H9 (cell line): ENCODE data around the gene PTPRK. TPM values are rescaled to one million over a fixed set of nuclear protein-coding genes. Genes with fewer than 3 reads are reported as not detected.

Experiments
- DNase-seq: peaks from one replicate; pipeline ENCODE4 v3.0.0-alpha.2; 2017
- H2AFZ ChIP-seq: one replicate; pipeline ENCODE4 v1.6.1; 2013; ENCODE audit warnings: mild to moderate bottlenecking, low read length, control low read depth, moderate library complexity
- H2AK5ac ChIP-seq: 2 replicates; pipeline ENCODE4 v1.6.1; 2013; ENCODE audit warnings: low read length, control low read depth, mixed read lengths; ENCODE audit not compliant: insufficient read length
- H2BK120ac ChIP-seq: one replicate; pipeline ENCODE4 v1.6.1; 2013; ENCODE audit warnings: low read depth, mild to moderate bottlenecking, low read length, control low read depth, inconsistent platforms; ENCODE audit not compliant: poor library complexity, severe bottlenecking
- H2BK12ac ChIP-seq: 2 replicates; pipeline ENCODE4 v1.6.1; 2013; ENCODE audit warnings: low read length, control low read depth, mixed read lengths, low read depth; ENCODE audit not compliant: insufficient read length
- H2BK15ac ChIP-seq: 2 replicates; pipeline ENCODE4 v1.6.1; 2013; ENCODE audit warnings: low read depth, low read length, control low read depth
- H2BK20ac ChIP-seq: one replicate; pipeline ENCODE4 v1.6.1; 2013; ENCODE audit warnings: low read depth, mild to moderate bottlenecking, low read length, control low read depth, inconsistent platforms; ENCODE audit not compliant: poor library complexity, severe bottlenecking
- H2BK5ac ChIP-seq: 2 replicates; pipeline ENCODE4 v1.6.1; 2013; ENCODE audit warnings: low read length, control low read depth, mixed read lengths; ENCODE audit not compliant: insufficient read length
- H3K14ac ChIP-seq: 2 replicates; pipeline ENCODE4 v1.6.1; 2013; ENCODE audit warnings: low read length, control low read depth; ENCODE audit not compliant: insufficient read depth
- H3K18ac ChIP-seq: 2 replicates; pipeline ENCODE4 v1.6.1; 2013; ENCODE audit warnings: low read depth, mild to moderate bottlenecking, mixed read lengths, low read length, control low read depth; ENCODE audit not compliant: insufficient read length
- H3K23ac ChIP-seq: 2 replicates; pipeline ENCODE4 v1.6.1; 2013; ENCODE audit warnings: low read length, control low read depth, mixed read lengths, low read depth; ENCODE audit not compliant: insufficient read length
- H3K23me2 ChIP-seq: 2 replicates; pipeline ENCODE4 v1.6.1; 2013; ENCODE audit warnings: low read depth, mild to moderate bottlenecking, mixed read lengths, low read length, control low read depth; ENCODE audit not compliant: insufficient read length, poor library complexity, severe bottlenecking
- H3K27ac ChIP-seq: 2 replicates; pipeline ENCODE4 v1.5.1; 2013; ENCODE audit warnings: low read length, control low read depth, mixed read lengths, low read depth; ENCODE audit not compliant: insufficient read length
- H3K27me3 ChIP-seq: 2 replicates; pipeline ENCODE4 v1.6.1; 2013; ENCODE audit warnings: low read length, control low read depth, inconsistent platforms; ENCODE audit not compliant: insufficient read depth
- H3K4ac ChIP-seq: 2 replicates; pipeline ENCODE4 v1.6.1; 2013; ENCODE audit warnings: low read depth, mild to moderate bottlenecking, control low read depth, inconsistent platforms, low read length, moderate library complexity
- H3K4me1 ChIP-seq: 2 replicates; pipeline ENCODE4 v1.6.1; 2013; ENCODE audit warnings: low read length, control low read depth, inconsistent platforms; ENCODE audit not compliant: insufficient read depth
- H3K4me2 ChIP-seq: 2 replicates; pipeline ENCODE4 v1.6.1; 2013; ENCODE audit warnings: low read length, control low read depth, mixed read lengths; ENCODE audit not compliant: insufficient read length, insufficient read depth
- H3K56ac ChIP-seq: 2 replicates; pipeline ENCODE4 v1.6.1; 2013; ENCODE audit warnings: low read depth, mild to moderate bottlenecking, mixed read lengths, low read length, control low read depth; ENCODE audit not compliant: insufficient read length
- H3K79me1 ChIP-seq: 2 replicates; pipeline ENCODE4 v1.6.1; 2013; ENCODE audit warnings: low read depth, mild to moderate bottlenecking, moderate library complexity, low read length, control low read depth, inconsistent platforms; ENCODE audit not compliant: insufficient read depth, poor library complexity, severe bottlenecking
- H3K79me2 ChIP-seq: 2 replicates; pipeline ENCODE4 v1.6.1; 2013; ENCODE audit warnings: low read length, control low read depth, inconsistent platforms; ENCODE audit not compliant: insufficient read depth
- H3K9ac ChIP-seq: 2 replicates; pipeline ENCODE4 v1.6.1; 2013; ENCODE audit warnings: low read length, control low read depth, mixed read lengths; ENCODE audit not compliant: insufficient read length; ENCODE audit errors: extremely low read depth
- H3K9me3 ChIP-seq: one replicate; pipeline ENCODE4 v1.6.1; 2013; ENCODE audit warnings: low read depth, low read length, inconsistent platforms; ENCODE audit not compliant: control insufficient read depth
- H3T11ph ChIP-seq: one replicate; pipeline ENCODE4 v1.6.1; 2013; ENCODE audit warnings: mild to moderate bottlenecking, low read length, control low read depth, inconsistent platforms
- H4K20me1 ChIP-seq: one replicate; pipeline ENCODE4 v1.6.1; 2013; ENCODE audit not compliant: control insufficient read depth, insufficient read length, insufficient read depth
- H4K5ac ChIP-seq: 2 replicates; pipeline ENCODE4 v1.6.1; 2013; ENCODE audit warnings: low read depth, mild to moderate bottlenecking, mixed read lengths, low read length, control low read depth; ENCODE audit not compliant: insufficient read length
- H4K8ac ChIP-seq: replicated peaks from 2 replicates; pipeline ENCODE4 v1.6.1; 2013; ENCODE audit warnings: low read length, control low read depth, mixed read lengths, low read depth; ENCODE audit not compliant: insufficient read length
- H4K91ac ChIP-seq: 2 replicates; pipeline ENCODE4 v1.6.1; 2013; ENCODE audit warnings: low read depth, mild to moderate bottlenecking, moderate library complexity, mixed read lengths, low read length, control low read depth; ENCODE audit not compliant: insufficient read length
- H3K27ac Mint-ChIP-seq, 3 experiments: 2 replicates in 2 of 3; 3 replicates in 1 of 3; pipeline ENCODE4 v1.8.0; 2020 to 2021; ENCODE audit warnings: mixed read lengths in 3 of 3, mild to moderate bottlenecking in 1 of 3, moderate library complexity in 1 of 3
- H3K27me3 Mint-ChIP-seq: 2 replicates; pipeline ENCODE4 v1.8.0; 2021; ENCODE audit warnings: low read depth, mild to moderate bottlenecking, moderate library complexity, mixed read lengths
- H3K36me3 Mint-ChIP-seq, 3 experiments: 2 replicates in 2 of 3; 3 replicates in 1 of 3; pipeline ENCODE4 v1.8.0; 2020 to 2021; ENCODE audit warnings: low read depth in 3 of 3, mixed read lengths in 3 of 3; ENCODE audit not compliant: insufficient read depth in 1 of 3
- H3K4me1 Mint-ChIP-seq, 2 experiments: 2 replicates each; pipeline ENCODE4 v1.8.0; 2020; ENCODE audit warnings: mixed read lengths in 2 of 2
- H3K4me3 Mint-ChIP-seq, 2 experiments: 2 replicates in 1 of 2; 3 replicates in 1 of 2; pipeline ENCODE4 v1.8.0; 2020 to 2021; ENCODE audit warnings: mild to moderate bottlenecking in 2 of 2, mixed read lengths in 2 of 2, moderate library complexity in 1 of 2
- H3K9me3 Mint-ChIP-seq, 2 experiments: 2 replicates in 1 of 2; 3 replicates in 1 of 2; pipeline ENCODE4 v1.8.0; 2020; ENCODE audit warnings: mild to moderate bottlenecking in 2 of 2, mixed read lengths in 2 of 2, moderate library complexity in 1 of 2
- CTCF ChIP-seq: fragments of 200-600 bp; sonication (generic); conservative IDR thresholded peaks from 3 replicates; pipeline ENCODE4 v1.8.0; 2021; ENCODE audit warnings: antibody characterized with exemption, mild to moderate bottlenecking
- WGBS: extraction: QIAGEN DNeasy Blood & Tissue Kit; methylation state at CpG from one replicate; pipeline ENCODE4 v1.1.7; 2013; ENCODE audit warnings: missing lambda C conversion rate, low lambda C conversion rate, mixed read lengths; ENCODE audit not compliant: insufficient read length; ENCODE audit errors: extremely low coverage; 5-methylcytosine and 5-hydroxymethylcytosine counted together
- total RNA-seq: library from RNA; stranded (reverse); gene quantifications from 2 replicates; pipeline ENCODE4 v1.2.1, GENCODE V29; 2021

Gene PTPRK
- total RNA-seq, 1 experiment from 2014 or later, result 47.9 TPM

GRCh38 chr6:128206610-128207426, 313.6 kb downstream of the PTPRK start:
- H2BK5ac ChIP-seq, result no peak overlapping the region
- H2BK20ac ChIP-seq, result no peak overlapping the region
- H2AFZ ChIP-seq, result no peak overlapping the region
- H3K27me3 ChIP-seq, result no peaks in the 10 kb centered on the region
- no peak overlapping the region for H3K56ac ChIP-seq
- H3K4me1 Mint-ChIP-seq, result peaks cover 15 to 28% of the 10 kb centered on the region in 2 experiments
- no CpG with 5 or more reads among the region's 2 CpGs for WGBS
- no peak for TF ChIP-seq CTCF
- no peak overlapping the region for H3K4me2 ChIP-seq
- H4K5ac ChIP-seq, result no peak overlapping the region
- no peak overlapping the region for H3K23ac ChIP-seq
- no peak overlapping the region for H3T11ph ChIP-seq
- no peaks in the 10 kb centered on the region for H4K20me1 ChIP-seq
- no peak overlapping the region for H3K4me3 Mint-ChIP-seq
- H3K27me3 Mint-ChIP-seq, result no peaks in the 10 kb centered on the region
- H3K36me3 Mint-ChIP-seq, result peaks cover 2 to 4% (median 4%) of the 10 kb centered on the region in 3 experiments; a peak in 2 of 7 replicates
- no peak overlapping the region for H4K91ac ChIP-seq
- H3K4ac ChIP-seq, result no peak overlapping the region
- H3K79me2 ChIP-seq, result no peaks in the 10 kb centered on the region
- no peak overlapping the region for H3K14ac ChIP-seq
- no peak overlapping the region for H2AK5ac ChIP-seq
- H2BK12ac ChIP-seq, result no peak overlapping the region
- no peak overlapping the region for H3K18ac ChIP-seq
- no peak overlapping the region for H2BK15ac ChIP-seq
- H2BK120ac ChIP-seq, result no peak overlapping the region
- DNase-seq, result no peak
- no peaks in the 10 kb centered on the region for H3K9me3 ChIP-seq
- no peak overlapping the region for H3K27ac ChIP-seq
- no peaks in the 10 kb centered on the region for H3K23me2 ChIP-seq
- H3K9me3 Mint-ChIP-seq, result no peaks in the 10 kb centered on the region
- H3K4me1 ChIP-seq, result no peaks in the 10 kb centered on the region; the same call in 1 of the 2 replicates
- H4K8ac ChIP-seq, result no peak overlapping the region
- peaks cover 4% of the 10 kb centered on the region for H3K79me1 ChIP-seq
- H3K27ac Mint-ChIP-seq, result no peak overlapping the region
- no peak overlapping the region for H3K9ac ChIP-seq
